ENCODE measurements around the gene S100A12. TPM values are rescaled to one million over a fixed set of nuclear protein-coding genes. Genes with fewer than 3 reads are reported as not detected.

Gene S100A12
- total RNA-seq, 1 donor from 2014 or later, result not detected

- no peaks in the 10 kb centered on the region for H3K9me3 Mint-ChIP-seq
- no peak overlapping the region for H3K27ac Mint-ChIP-seq (ENCODE audit: unreplicated experiment)
- TF ChIP-seq CTCF (conservative IDR thresholded peaks at IDR 0.05), result no peak
- H3K4me3 Mint-ChIP-seq, result no peak overlapping the region
- no peaks in the 10 kb centered on the region for H3K4me1 Mint-ChIP-seq
- peaks cover 71% of the 10 kb centered on the region for H3K27me3 Mint-ChIP-seq (ENCODE audit: low read depth)
- no peaks in the 10 kb centered on the region for H3K36me3 Mint-ChIP-seq (ENCODE audit: low read depth)
- DNase-seq (ENCODE audit: low read depth, low spot score), result no peak
Measured at GRCh38 chr1:153389973-153390879, 14.8 kb upstream of the S100A12 start.

- H3K9me3 Mint-ChIP-seq, result no peaks in the 10 kb centered on the region
- H3K4me1 Mint-ChIP-seq, result no peaks in the 10 kb centered on the region
- no peak for DNase-seq (ENCODE audit: low read depth, low spot score)
- no peak for TF ChIP-seq CTCF (conservative IDR thresholded peaks at IDR 0.05)
- H3K27ac Mint-ChIP-seq (ENCODE audit: unreplicated experiment), result no peak overlapping the region
- H3K36me3 Mint-ChIP-seq (ENCODE audit: low read depth), result no peaks in the 10 kb centered on the region
- H3K4me3 Mint-ChIP-seq, result no peak overlapping the region
- peaks cover 75% of the 10 kb centered on the region for H3K27me3 Mint-ChIP-seq (ENCODE audit: low read depth)
Measured at GRCh38 chr1:153389401-153389800, 14.0 kb upstream of the S100A12 start.

GRCh38 chr1:153387785-153388184 is 12.4 kb upstream of the S100A12 start:
- no peak for TF ChIP-seq CTCF (conservative IDR thresholded peaks at IDR 0.05)
- no peak for DNase-seq (ENCODE audit: low read depth, low spot score)
- no peaks in the 10 kb centered on the region for H3K4me1 Mint-ChIP-seq
- H3K36me3 Mint-ChIP-seq (ENCODE audit: low read depth), result no peaks in the 10 kb centered on the region
- H3K27ac Mint-ChIP-seq (ENCODE audit: unreplicated experiment), result no peak overlapping the region
- no peak overlapping the region for H3K4me3 Mint-ChIP-seq
- H3K9me3 Mint-ChIP-seq, result no peaks in the 10 kb centered on the region
- H3K27me3 Mint-ChIP-seq (ENCODE audit: low read depth), result peaks cover 73% of the 10 kb centered on the region

GRCh38 chr1:153387001-153387400 is 11.6 kb upstream of the S100A12 start:
- no peak overlapping the region for H3K27ac Mint-ChIP-seq (ENCODE audit: unreplicated experiment)
- H3K4me3 Mint-ChIP-seq, result no peak overlapping the region
- H3K9me3 Mint-ChIP-seq, result peaks cover 6% of the 10 kb centered on the region

GRCh38 chr1:153386500-153386901 is 11.1 kb upstream of the S100A12 start:
- DNase-seq (ENCODE audit: low read depth, low spot score), result no peak
- Mint-ChIP-seq H3K9me3 (peaks cover 10% of the 10 kb centered on the region), H3K4me1 (no peaks in the 10 kb centered on the region), H3K27ac (ENCODE audit: unreplicated experiment) (no peak overlapping the region), H3K4me3 (no peak overlapping the region), H3K36me3 (ENCODE audit: low read depth) (no peaks in the 10 kb centered on the region), H3K27me3 (ENCODE audit: low read depth) (peaks cover 73% of the 10 kb centered on the region)
- TF ChIP-seq CTCF (conservative IDR thresholded peaks at IDR 0.05), result no peak

More at GRCh38 chr1:153387001-153387400, 11.6 kb upstream of the S100A12 start:
- no peak for DNase-seq (ENCODE audit: low read depth, low spot score)
- Mint-ChIP-seq H3K36me3 (ENCODE audit: low read depth) (no peaks in the 10 kb centered on the region), H3K4me1 (no peaks in the 10 kb centered on the region), H3K27me3 (ENCODE audit: low read depth) (peaks cover 73% of the 10 kb centered on the region)
- no peak for TF ChIP-seq CTCF (conservative IDR thresholded peaks at IDR 0.05)

All from neural crest cell (in vitro differentiated cells).